ENCODE data around the gene FBN1. TPM values are rescaled to one million over a fixed set of nuclear protein-coding genes. Genes with fewer than 3 reads are reported as not detected.

The FBN1 gene
- total RNA-seq, 1 experiment from 2014 or later, result 0.43 TPM

DNA sequence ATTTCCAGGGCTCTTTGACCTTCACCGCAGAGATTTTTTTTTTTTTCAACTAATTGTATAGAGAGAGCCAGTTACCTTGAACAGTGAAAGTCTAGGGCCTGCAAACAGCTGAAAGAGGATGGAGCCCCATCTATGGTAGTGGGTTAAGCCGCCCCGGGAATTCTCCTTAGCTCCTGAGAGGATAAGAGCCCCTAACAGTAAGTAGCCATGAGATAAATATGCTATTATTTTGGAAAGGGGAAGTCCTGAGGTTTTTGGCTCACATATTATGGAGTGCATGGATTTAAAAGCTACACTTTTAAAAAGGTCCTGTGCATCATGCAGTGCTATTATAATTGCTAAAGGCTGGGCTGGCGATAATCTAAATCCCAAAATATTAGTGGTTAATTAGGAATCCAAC is 115.0 kb downstream of the FBN1 start:
- no peaks in the 10 kb centered on the region for H3K4me1 ChIP-seq
- H3K27me3 ChIP-seq (replicated peaks; ENCODE audit: control insufficient read depth, insufficient read depth, low read length), result no peaks in the 10 kb centered on the region
- Mint-ChIP-seq H3K36me3 (ENCODE audit: insufficient read depth, unreplicated experiment) (no peaks in the 10 kb centered on the region), H3K9me3 (ENCODE audit: unreplicated experiment) (no peaks in the 10 kb centered on the region), H3K27me3 (ENCODE audit: insufficient read depth, unreplicated experiment) (peaks cover 9% of the 10 kb centered on the region), H3K27ac (ENCODE audit: unreplicated experiment) (no peak overlapping the region), H3K4me3 (ENCODE audit: unreplicated experiment) (no peak overlapping the region), H3K4me1 (ENCODE audit: low read depth, unreplicated experiment) (no peaks in the 10 kb centered on the region)
- ChIA-PET CTCF (no interaction called here), POLR2A (no interaction called here)
- no peak overlapping the region for H3K4me3 ChIP-seq (ENCODE audit: low read depth, low read length)
- no peaks in the 10 kb centered on the region for H3K36me3 ChIP-seq (ENCODE audit: control insufficient read depth, insufficient read depth, low read length)
- DNase-seq, result no peak
- intact Hi-C loops (cut with micrococcal nuclease; ENCODE audit: unreplicated experiment), result no loop called here
- BruUV-seq (replicated peaks), result no TSS peak
- TF ChIP-seq CTCF (IDR thresholded peaks at IDR 0.05; ENCODE audit: insufficient read depth in 1 of 2, low read depth in 1 of 2, low read length in 1 of 2, severe bottlenecking in 1 of 2, unreplicated experiment in 1 of 2), result no peak
- no peaks in the 10 kb centered on the region for H3K9me3 ChIP-seq

DNA sequence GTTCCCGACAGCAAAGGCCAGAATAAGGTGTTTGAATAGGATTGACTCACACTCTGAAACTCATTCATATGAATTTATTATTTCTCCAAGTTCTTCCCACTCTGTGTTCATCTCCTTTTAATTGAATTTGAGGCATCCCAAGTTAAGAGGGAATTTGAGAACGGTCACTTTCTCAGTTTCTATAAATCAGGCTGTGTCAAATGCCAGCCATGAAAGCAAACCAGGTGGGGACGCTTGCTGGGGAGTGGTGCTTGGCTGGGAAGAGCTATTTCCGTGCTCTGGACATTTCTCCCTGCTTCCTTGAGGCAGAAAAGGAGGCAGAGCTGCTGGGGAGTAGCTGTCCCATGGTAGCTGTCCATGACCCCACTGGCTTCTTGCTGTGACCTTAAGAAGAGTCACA is 116.6 kb downstream of the FBN1 start:
- CTCF ChIA-PET, result no interaction called here
- POLR2A ChIA-PET, result no interaction called here

DNA sequence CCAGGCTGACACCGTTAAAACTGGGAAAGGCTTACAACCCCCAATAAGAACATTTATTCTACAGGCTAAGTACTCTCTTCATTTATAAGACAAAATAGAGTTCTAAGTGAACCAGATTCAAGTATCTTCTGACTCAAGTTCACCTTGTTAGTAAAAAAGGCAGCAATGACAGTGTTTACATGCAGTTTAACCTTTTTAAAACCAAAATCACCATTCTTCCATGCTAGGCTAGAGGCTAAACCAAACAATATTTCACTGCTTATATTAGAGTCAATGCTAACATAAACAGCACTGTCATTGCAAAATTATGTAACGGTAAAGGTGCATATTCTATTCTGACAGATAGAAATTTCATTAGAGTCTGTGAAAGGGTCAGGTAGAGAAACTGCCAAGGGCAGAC is 118.0 kb downstream of the FBN1 start:
- Histone ChIP-seq H3K27me3 (replicated peaks; ENCODE audit: control insufficient read depth, insufficient read depth, low read length) (no peaks in the 10 kb centered on the region), H3K36me3 (ENCODE audit: control insufficient read depth, insufficient read depth, low read length) (no peaks in the 10 kb centered on the region), H3K9me3 (no peaks in the 10 kb centered on the region), H3K4me3 (ENCODE audit: low read depth, low read length) (no peak overlapping the region), H3K4me1 (no peaks in the 10 kb centered on the region)
- DNase-seq, result no peak
- Mint-ChIP-seq H3K27me3 (ENCODE audit: insufficient read depth, unreplicated experiment) (peaks cover 19% of the 10 kb centered on the region), H3K4me1 (ENCODE audit: low read depth, unreplicated experiment) (no peaks in the 10 kb centered on the region), H3K27ac (ENCODE audit: unreplicated experiment) (no peak overlapping the region), H3K4me3 (ENCODE audit: unreplicated experiment) (no peak overlapping the region), H3K36me3 (ENCODE audit: insufficient read depth, unreplicated experiment) (no peaks in the 10 kb centered on the region), H3K9me3 (ENCODE audit: unreplicated experiment) (no peaks in the 10 kb centered on the region)
- intact Hi-C loops (cut with micrococcal nuclease; ENCODE audit: unreplicated experiment), result no loop called here
- ChIA-PET POLR2A (no interaction called here), CTCF (no interaction called here)
- BruUV-seq (replicated peaks), result no TSS peak
- no peak for TF ChIP-seq CTCF (IDR thresholded peaks at IDR 0.05; ENCODE audit: insufficient read depth in 1 of 2, low read depth in 1 of 2, low read length in 1 of 2, severe bottlenecking in 1 of 2, unreplicated experiment in 1 of 2)

More for the DNA sequence above, 116.6 kb downstream of the FBN1 start:
- peaks cover 17% of the 10 kb centered on the region for H3K27me3 Mint-ChIP-seq (ENCODE audit: insufficient read depth, unreplicated experiment)
- no peaks in the 10 kb centered on the region for H3K9me3 Mint-ChIP-seq (ENCODE audit: unreplicated experiment)
- Histone ChIP-seq H3K4me3 (ENCODE audit: low read depth, low read length) (no peak overlapping the region), H3K9me3 (no peaks in the 10 kb centered on the region), H3K36me3 (ENCODE audit: control insufficient read depth, insufficient read depth, low read length) (no peaks in the 10 kb centered on the region), H3K27me3 (replicated peaks; ENCODE audit: control insufficient read depth, insufficient read depth, low read length) (no peaks in the 10 kb centered on the region), H3K4me1 (no peaks in the 10 kb centered on the region)
- intact Hi-C loops (cut with micrococcal nuclease; ENCODE audit: unreplicated experiment), result no loop called here
- no peak for DNase-seq
- no TSS peak for BruUV-seq (replicated peaks)
- no peak for TF ChIP-seq CTCF (IDR thresholded peaks at IDR 0.05; ENCODE audit: insufficient read depth in 1 of 2, low read depth in 1 of 2, low read length in 1 of 2, severe bottlenecking in 1 of 2, unreplicated experiment in 1 of 2)
- no peak overlapping the region for H3K4me3 Mint-ChIP-seq (ENCODE audit: unreplicated experiment)
- no peak overlapping the region for H3K27ac Mint-ChIP-seq (ENCODE audit: unreplicated experiment)
- H3K36me3 Mint-ChIP-seq (ENCODE audit: insufficient read depth, unreplicated experiment), result no peaks in the 10 kb centered on the region
- H3K4me1 Mint-ChIP-seq (ENCODE audit: low read depth, unreplicated experiment), result no peaks in the 10 kb centered on the region
